Smooth muscle cell (in vitro differentiated cells): ENCODE measurements around the gene XXYLT1. TPM values are rescaled to one million over a fixed set of nuclear protein-coding genes. Genes with fewer than 3 reads are reported as not detected.

Experiments
- DNase-seq: peaks from one replicate; lab custom pipeline; 2025; ENCODE audit not compliant: unreplicated experiment; lab: John Stamatoyannopoulos, UW
- H2AFZ ChIP-seq: fragments of 200-600 bp; sonication (generic); 2 replicates; pipeline ENCODE4 v1.6.0; 2016; ENCODE audit warnings: antibody characterized with exemption, low read depth, mild to moderate bottlenecking
- H3F3A ChIP-seq: fragments of 200-600 bp; sonication (generic); 2 replicates; pipeline ENCODE4 v1.6.0; 2017; ENCODE audit warnings: antibody characterized with exemption, low read depth
- H3K27ac ChIP-seq: fragments of 200-600 bp; sonication (generic); 2 replicates; pipeline ENCODE4 v1.5.1; 2016; ENCODE audit warnings: low read depth, mild to moderate bottlenecking
- H3K27me3 ChIP-seq: fragments of 200-600 bp; sonication (generic); 2 replicates; pipeline ENCODE4 v1.6.1; 2016; ENCODE audit warnings: low read depth, mild to moderate bottlenecking
- H3K36me3 ChIP-seq: fragments of 200-600 bp; sonication (generic); 2 replicates; pipeline ENCODE4 v1.5.1; 2016; ENCODE audit warnings: low read depth
- H3K4me1 ChIP-seq: fragments of 200-600 bp; sonication (generic); 2 replicates; pipeline ENCODE4 v1.5.1; 2016; ENCODE audit warnings: low read depth
- H3K4me2 ChIP-seq: fragments of 200-600 bp; sonication (generic); 2 replicates; pipeline ENCODE4 v1.6.0; 2016; ENCODE audit warnings: mild to moderate bottlenecking
- H3K4me3 ChIP-seq: fragments of 200-600 bp; sonication (generic); 2 replicates; pipeline ENCODE4 v1.5.1; 2016; ENCODE audit warnings: mild to moderate bottlenecking
- H3K79me2 ChIP-seq: fragments of 200-600 bp; sonication (generic); 2 replicates; pipeline ENCODE4 v1.6.0; 2016; ENCODE audit warnings: low read depth, mild to moderate bottlenecking
- H3K9ac ChIP-seq: fragments of 200-600 bp; sonication (generic); 2 replicates; pipeline ENCODE4 v1.6.0; 2016; ENCODE audit warnings: low read depth
- H3K9me3 ChIP-seq: fragments of 200-600 bp; sonication (generic); replicated peaks from 2 replicates; pipeline ENCODE4 v1.5.1; 2016; ENCODE audit warnings: low read depth
- H4K20me1 ChIP-seq: fragments of 200-600 bp; sonication (generic); 2 replicates; pipeline ENCODE4 v1.6.0; 2016; ENCODE audit warnings: low read depth
- CTCF ChIP-seq: fragments of 200-600 bp; sonication (generic); IDR thresholded peaks from 2 replicates; pipeline ENCODE4 v1.5.1; 2017; ENCODE audit warnings: borderline replicate concordance, mild to moderate bottlenecking, antibody characterized with exemption; ENCODE audit not compliant: insufficient read depth, poor library complexity, severe bottlenecking
- WGBS: methylation state at CpG from one replicate; pipeline ENCODE4 v1.1.7; 2016; ENCODE audit warnings: low lambda C conversion rate; 5-methylcytosine and 5-hydroxymethylcytosine counted together
- polyA plus RNA-seq: library from polyadenylated mRNA; unstranded; fragments of >200 nt; fragmentation: Nextera tagmentation; extraction: Ambion mirVana; gene quantifications from 2 replicates; pipeline ENCODE4 v1.2.1, GENCODE V29; 2016
- total RNA-seq: library from RNA; depleted of rRNA; stranded (reverse); fragments of >200 nt; gene quantifications from 2 replicates; pipeline ENCODE4 v1.2.3, GENCODE V29; 2014

XXYLT1 gene
- total and polyA plus RNA-seq, 2 experiments from 2014 or later = 22.2 to 35.4 TPM

GRCh38 chr3:195247086-195247862, 23.7 kb downstream of the XXYLT1 start:
- no peaks in the 10 kb centered on the region for H3K9me3 ChIP-seq
- no peaks in the 10 kb centered on the region for H3K79me2 ChIP-seq
- DNase-seq = no peak

DNA sequence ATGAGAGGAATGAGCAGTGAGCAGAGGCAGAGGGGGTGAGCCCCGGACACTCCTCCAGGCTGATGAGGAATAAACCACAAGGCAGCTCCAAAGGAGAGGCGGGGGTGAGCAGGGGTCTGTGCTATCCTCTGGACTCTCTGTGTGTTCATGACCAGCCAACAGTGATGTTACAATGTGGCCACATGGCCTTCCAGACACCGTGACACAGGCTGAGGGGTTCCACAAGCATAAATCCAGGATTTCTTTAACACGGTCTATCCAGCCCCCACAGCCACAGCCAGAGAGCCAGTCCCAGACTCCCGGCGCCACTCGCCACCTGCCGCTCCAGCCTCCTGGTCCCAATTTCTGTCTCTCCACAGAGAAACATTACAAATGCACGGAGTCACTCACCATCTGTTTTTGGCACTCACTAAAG, 24.4 kb downstream of the XXYLT1 start:
- no peaks in the 10 kb centered on the region for H3K27me3 ChIP-seq
- H3K4me2 ChIP-seq = no peak overlapping the region
- H3K36me3 ChIP-seq = no peaks in the 10 kb centered on the region
- no peak for DNase-seq
- no peaks in the 10 kb centered on the region for H3K9me3 ChIP-seq
- H3K27ac ChIP-seq = no peak overlapping the region
- no peaks in the 10 kb centered on the region for H4K20me1 ChIP-seq
- H3F3A ChIP-seq = no peaks in the 10 kb centered on the region
- WGBS = 74% methylated on average over 9 of the region's 9 CpGs
- H3K4me3 ChIP-seq = no peak overlapping the region
- no peaks in the 10 kb centered on the region for H3K79me2 ChIP-seq
- no peaks in the 10 kb centered on the region for H3K4me1 ChIP-seq
- H3K9ac ChIP-seq = no peak overlapping the region
- no peak for TF ChIP-seq CTCF
- H2AFZ ChIP-seq = no peak overlapping the region

More at GRCh38 chr3:195247086-195247862, 23.7 kb downstream of the XXYLT1 start:
- no peaks in the 10 kb centered on the region for H3K36me3 ChIP-seq
- WGBS = 97% methylated on average over 24 of the region's 24 CpGs
- no peaks in the 10 kb centered on the region for H4K20me1 ChIP-seq
- no peak for TF ChIP-seq CTCF
- no peak overlapping the region for H3K4me3 ChIP-seq
- H3K27me3 ChIP-seq = no peaks in the 10 kb centered on the region
- no peak overlapping the region for H3K4me2 ChIP-seq
- H2AFZ ChIP-seq = no peak overlapping the region
- peaks cover 2% of the 10 kb centered on the region for H3K4me1 ChIP-seq
- H3K27ac ChIP-seq = no peak overlapping the region
- H3K9ac ChIP-seq = no peak overlapping the region
- peaks cover 4% of the 10 kb centered on the region for H3F3A ChIP-seq

GRCh38 chr3:195245531-195245951, 25.4 kb downstream of the XXYLT1 start:
- Histone ChIP-seq H3K36me3 (no peaks in the 10 kb centered on the region), H2AFZ (no peak overlapping the region), H3K4me3 (no peak overlapping the region), H3K79me2 (no peaks in the 10 kb centered on the region), H3K4me1 (no peaks in the 10 kb centered on the region), H3F3A (no peaks in the 10 kb centered on the region), H3K4me2 (no peak overlapping the region), H4K20me1 (no peaks in the 10 kb centered on the region), H3K9ac (no peak overlapping the region), H3K27me3 (no peaks in the 10 kb centered on the region), H3K9me3 (no peaks in the 10 kb centered on the region), H3K27ac (no peak overlapping the region)
- 98% methylated on average over 16 of the region's 16 CpGs for WGBS
- no peak for DNase-seq
- no peak for TF ChIP-seq CTCF
